HepG2 (cell line): ENCODE measurements around the gene RPS25. TPM values are rescaled to one million over a fixed set of nuclear protein-coding genes. Genes with fewer than 3 reads are reported as not detected.
A peak's percentile ranks its signal among the peaks of the same experiment; 100 is the strongest.

Source experiments
- ELF4 ChIP-seq: sonication (generic); formaldehyde crosslinking; IDR thresholded peaks from 2 replicates; pipeline ENCODE4 v1.5.0; 2020; ENCODE audit warnings: missing genetic modification reagents, mild to moderate bottlenecking, moderate library complexity, borderline replicate concordance
- MEIS2 ChIP-seq: sonication (generic); formaldehyde crosslinking; IDR thresholded peaks from 2 replicates; pipeline ENCODE4 v1.9.0; 2021; ENCODE audit warnings: mild to moderate bottlenecking, missing genetic modification reagents
- NFE2 ChIP-seq: sonication (generic); formaldehyde crosslinking; IDR thresholded peaks from 2 replicates; pipeline ENCODE4 v1.4.0; 2020; ENCODE audit warnings: missing genetic modification reagents
- NFKB2 ChIP-seq: sonication (generic); formaldehyde crosslinking; IDR thresholded peaks from 2 replicates; pipeline ENCODE4 v1.4.0; 2020; ENCODE audit warnings: missing genetic modification reagents, borderline replicate concordance
- POLR2G ChIP-seq: fragments of 200-400 bp; formaldehyde crosslinking; IDR thresholded peaks from 2 replicates; pipeline ENCODE4 v1.6.1; 2018; ENCODE audit warnings: mild to moderate bottlenecking, low read depth, low read length, moderate library complexity
- SIN3B ChIP-seq: fragments of 150-350 bp; IDR thresholded peaks from 2 replicates; pipeline ENCODE4 v1.6.1; 2014; ENCODE audit warnings: low read length
- TBX3 ChIP-seq: fragments of 450-650 bp; IDR thresholded peaks from 2 replicates; pipeline ENCODE4 v1.6.1; 2017; ENCODE audit warnings: antibody characterized with exemption, mild to moderate bottlenecking, inconsistent platforms, borderline replicate concordance
- ZNF567 ChIP-seq: sonication (generic); formaldehyde crosslinking; IDR thresholded peaks from 2 replicates; pipeline ENCODE4 v1.8.1; 2023; ENCODE audit warnings: mild to moderate bottlenecking, missing genetic modification reagents, borderline replicate concordance
- ZSCAN20 ChIP-seq: sonication (generic); formaldehyde crosslinking; IDR thresholded peaks from 2 replicates; pipeline ENCODE4 v1.4.0; 2020; ENCODE audit warnings: missing genetic modification reagents, mild to moderate bottlenecking, borderline replicate concordance
- polyA plus RNA-seq, 8 experiments: library from polyadenylated mRNA; depleted of rRNA in 3 of 8; stranded (reverse) in 7 of 8; unstranded in 1 of 8; fragments of >200 nt; fragmentation: Illumina TruSeq in 4 of 8; extraction: Trizol in 4 of 8; gene quantifications; 2 replicates each; pipeline versions ENCODE4 v1.2.1 to v1.2.3, GENCODE V29; 2011 to 2016; ENCODE audit warnings: low read depth in 4 of 8, missing spikeins in 1 of 8, mixed read lengths in 1 of 8; ENCODE audit not compliant: insufficient read depth in 1 of 8
- total RNA-seq, 5 experiments: library from RNA; depleted of rRNA; stranded (reverse); fragments of >200 nt; fragmentation: Illumina TruSeq; extraction: Trizol; gene quantifications; 2 replicates each; pipeline ENCODE4 v1.2.3, GENCODE V29; 2016; ENCODE audit warnings: low read depth in 1 of 5
- TF ChIP-seq, protein P1 (sequence below): sonication (generic); formaldehyde crosslinking; conservative IDR thresholded peaks from 2 replicates; pipeline ENCODE4 v1.5.0; 2020; ENCODE audit warnings: missing genetic modification reagents
- TF ChIP-seq, protein P2 (sequence below): sonication (generic); formaldehyde crosslinking; conservative IDR thresholded peaks from 2 replicates; pipeline ENCODE4 v1.8.1; 2023; ENCODE audit warnings: missing genetic modification reagents
- TF ChIP-seq, protein P3 (sequence below): sonication (generic); formaldehyde crosslinking; IDR thresholded peaks from 2 replicates; pipeline ENCODE4 v1.5.0; 2020; ENCODE audit warnings: mild to moderate bottlenecking, missing genetic modification reagents
- TF ChIP-seq, protein P4 (sequence below): sonication (generic); formaldehyde crosslinking; conservative IDR thresholded peaks from 2 replicates; pipeline ENCODE4 v1.4.0; 2020; ENCODE audit warnings: missing genetic modification reagents
- TF ChIP-seq, protein P5 (sequence below), 2 experiments: sonication (generic) in 1 of 2; formaldehyde crosslinking in 1 of 2; IDR thresholded peaks; 2 replicates each; pipeline versions ENCODE4 v1.4.0 to v1.6.1; 2018 to 2020; ENCODE audit warnings: missing genetic modification reagents in 2 of 2, borderline replicate concordance in 1 of 2, low read depth in 1 of 2, mild to moderate bottlenecking in 1 of 2, missing biosample characterization in 1 of 2
- TF ChIP-seq, protein P6 (sequence below): sonication (generic); formaldehyde crosslinking; IDR thresholded peaks from 2 replicates; pipeline ENCODE4 v1.5.0; 2020; ENCODE audit warnings: missing genetic modification reagents
- TF ChIP-seq, protein P7 (sequence below): sonication (generic); formaldehyde crosslinking; IDR thresholded peaks from 2 replicates; pipeline ENCODE4 v1.4.0; 2020; ENCODE audit warnings: missing genetic modification reagents

Gene RPS25
- total and polyA plus RNA-seq, 2 of the 13 experiments (the other 11 are each of a cell fraction or from before 2014, with no cell fraction given), result 839 to 1,415 TPM

DNA sequence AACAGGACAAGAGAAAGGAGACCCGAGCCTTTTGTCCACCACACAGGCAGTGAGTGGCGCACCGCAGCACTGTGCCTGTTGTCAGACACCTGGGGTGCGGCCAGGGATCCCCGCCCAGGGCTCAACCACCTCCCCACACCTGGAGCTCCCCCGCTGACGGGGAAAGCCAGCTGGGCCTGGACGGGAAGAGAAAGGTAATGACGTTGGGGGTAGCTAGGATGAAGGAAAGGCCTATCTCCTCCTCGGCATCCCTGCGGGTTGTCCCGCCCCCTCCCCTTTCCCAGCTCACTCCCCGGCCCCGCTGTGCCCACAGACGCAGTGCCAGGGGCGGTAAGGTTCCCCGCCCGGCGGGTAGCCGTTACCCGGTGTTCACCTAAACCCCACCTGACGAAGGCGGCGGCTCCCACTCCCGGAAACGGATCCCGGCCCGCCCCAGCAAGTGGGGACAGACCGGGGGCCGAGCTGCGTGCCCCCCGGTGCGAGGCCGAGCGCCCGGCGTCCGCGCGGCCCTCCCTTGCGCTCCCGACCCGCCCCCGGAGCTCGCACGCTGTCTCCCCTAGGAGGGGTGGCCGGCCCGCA is 38.4 kb upstream of the RPS25 start (continued):
- TF ChIP-seq NFKB2 (CRISPR knock-in tag), result 0 out of 2 replicates have a peak, but pooled peaks have one; percentile 24
- no peak for TF ChIP-seq ZNF567 (CRISPR knock-in tag)
- TF ChIP-seq, protein P1, sequence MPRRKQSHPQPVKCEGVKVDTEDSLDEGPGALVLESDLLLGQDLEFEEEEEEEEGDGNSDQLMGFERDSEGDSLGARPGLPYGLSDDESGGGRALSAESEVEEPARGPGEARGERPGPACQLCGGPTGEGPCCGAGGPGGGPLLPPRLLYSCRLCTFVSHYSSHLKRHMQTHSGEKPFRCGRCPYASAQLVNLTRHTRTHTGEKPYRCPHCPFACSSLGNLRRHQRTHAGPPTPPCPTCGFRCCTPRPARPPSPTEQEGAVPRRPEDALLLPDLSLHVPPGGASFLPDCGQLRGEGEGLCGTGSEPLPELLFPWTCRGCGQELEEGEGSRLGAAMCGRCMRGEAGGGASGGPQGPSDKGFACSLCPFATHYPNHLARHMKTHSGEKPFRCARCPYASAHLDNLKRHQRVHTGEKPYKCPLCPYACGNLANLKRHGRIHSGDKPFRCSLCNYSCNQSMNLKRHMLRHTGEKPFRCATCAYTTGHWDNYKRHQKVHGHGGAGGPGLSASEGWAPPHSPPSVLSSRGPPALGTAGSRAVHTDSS, result no peak
- no peak for TF ChIP-seq POLR2G
- no peak for TF ChIP-seq NFE2
- peak; percentile 31; the same call in 1 of the 2 replicates for TF ChIP-seq ZSCAN20
- TF ChIP-seq, protein P2, sequence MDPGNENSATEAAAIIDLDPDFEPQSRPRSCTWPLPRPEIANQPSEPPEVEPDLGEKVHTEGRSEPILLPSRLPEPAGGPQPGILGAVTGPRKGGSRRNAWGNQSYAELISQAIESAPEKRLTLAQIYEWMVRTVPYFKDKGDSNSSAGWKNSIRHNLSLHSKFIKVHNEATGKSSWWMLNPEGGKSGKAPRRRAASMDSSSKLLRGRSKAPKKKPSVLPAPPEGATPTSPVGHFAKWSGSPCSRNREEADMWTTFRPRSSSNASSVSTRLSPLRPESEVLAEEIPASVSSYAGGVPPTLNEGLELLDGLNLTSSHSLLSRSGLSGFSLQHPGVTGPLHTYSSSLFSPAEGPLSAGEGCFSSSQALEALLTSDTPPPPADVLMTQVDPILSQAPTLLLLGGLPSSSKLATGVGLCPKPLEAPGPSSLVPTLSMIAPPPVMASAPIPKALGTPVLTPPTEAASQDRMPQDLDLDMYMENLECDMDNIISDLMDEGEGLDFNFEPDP, result no peak
- no peak for TF ChIP-seq TBX3
- peak; percentile 55; the same call in 1 of the 2 replicates for TF ChIP-seq MEIS2
- TF ChIP-seq, protein P3, sequence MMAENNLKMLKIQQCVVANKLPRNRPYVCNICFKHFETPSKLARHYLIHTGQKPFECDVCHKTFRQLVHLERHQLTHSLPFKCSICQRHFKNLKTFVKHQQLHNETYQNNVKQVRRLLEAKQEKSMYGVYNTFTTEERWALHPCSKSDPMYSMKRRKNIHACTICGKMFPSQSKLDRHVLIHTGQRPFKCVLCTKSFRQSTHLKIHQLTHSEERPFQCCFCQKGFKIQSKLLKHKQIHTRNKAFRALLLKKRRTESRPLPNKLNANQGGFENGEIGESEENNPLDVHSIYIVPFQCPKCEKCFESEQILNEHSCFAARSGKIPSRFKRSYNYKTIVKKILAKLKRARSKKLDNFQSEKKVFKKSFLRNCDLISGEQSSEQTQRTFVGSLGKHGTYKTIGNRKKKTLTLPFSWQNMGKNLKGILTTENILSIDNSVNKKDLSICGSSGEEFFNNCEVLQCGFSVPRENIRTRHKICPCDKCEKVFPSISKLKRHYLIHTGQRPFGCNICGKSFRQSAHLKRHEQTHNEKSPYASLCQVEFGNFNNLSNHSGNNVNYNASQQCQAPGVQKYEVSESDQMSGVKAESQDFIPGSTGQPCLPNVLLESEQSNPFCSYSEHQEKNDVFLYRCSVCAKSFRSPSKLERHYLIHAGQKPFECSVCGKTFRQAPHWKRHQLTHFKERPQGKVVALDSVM (CRISPR knock-in tag), result no peak
- TF ChIP-seq, protein P4, sequence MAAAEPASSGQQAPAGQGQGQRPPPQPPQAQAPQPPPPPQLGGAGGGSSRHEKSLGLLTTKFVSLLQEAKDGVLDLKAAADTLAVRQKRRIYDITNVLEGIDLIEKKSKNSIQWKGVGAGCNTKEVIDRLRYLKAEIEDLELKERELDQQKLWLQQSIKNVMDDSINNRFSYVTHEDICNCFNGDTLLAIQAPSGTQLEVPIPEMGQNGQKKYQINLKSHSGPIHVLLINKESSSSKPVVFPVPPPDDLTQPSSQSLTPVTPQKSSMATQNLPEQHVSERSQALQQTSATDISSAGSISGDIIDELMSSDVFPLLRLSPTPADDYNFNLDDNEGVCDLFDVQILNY, result no peak
- TF ChIP-seq, protein P5, sequence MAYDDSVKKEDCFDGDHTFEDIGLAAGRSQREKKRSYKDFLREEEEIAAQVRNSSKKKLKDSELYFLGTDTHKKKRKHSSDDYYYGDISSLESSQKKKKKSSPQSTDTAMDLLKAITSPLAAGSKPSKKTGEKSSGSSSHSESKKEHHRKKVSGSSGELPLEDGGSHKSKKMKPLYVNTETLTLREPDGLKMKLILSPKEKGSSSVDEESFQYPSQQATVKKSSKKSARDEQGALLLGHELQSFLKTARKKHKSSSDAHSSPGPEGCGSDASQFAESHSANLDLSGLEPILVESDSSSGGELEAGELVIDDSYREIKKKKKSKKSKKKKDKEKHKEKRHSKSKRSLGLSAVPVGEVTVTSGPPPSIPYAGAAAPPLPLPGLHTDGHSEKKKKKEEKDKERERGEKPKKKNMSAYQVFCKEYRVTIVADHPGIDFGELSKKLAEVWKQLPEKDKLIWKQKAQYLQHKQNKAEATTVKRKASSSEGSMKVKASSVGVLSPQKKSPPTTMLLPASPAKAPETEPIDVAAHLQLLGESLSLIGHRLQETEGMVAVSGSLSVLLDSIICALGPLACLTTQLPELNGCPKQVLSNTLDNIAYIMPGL (CRISPR knock-in tag; IDR thresholded peaks at IDR 0.05; ENCODE audit: borderline replicate concordance in 1 of 2, low read depth in 1 of 2), result 0 out of 4 replicates have a peak, but pooled peaks of 1 of the 2 experiments have one; percentile 12
- TF ChIP-seq, protein P6, sequence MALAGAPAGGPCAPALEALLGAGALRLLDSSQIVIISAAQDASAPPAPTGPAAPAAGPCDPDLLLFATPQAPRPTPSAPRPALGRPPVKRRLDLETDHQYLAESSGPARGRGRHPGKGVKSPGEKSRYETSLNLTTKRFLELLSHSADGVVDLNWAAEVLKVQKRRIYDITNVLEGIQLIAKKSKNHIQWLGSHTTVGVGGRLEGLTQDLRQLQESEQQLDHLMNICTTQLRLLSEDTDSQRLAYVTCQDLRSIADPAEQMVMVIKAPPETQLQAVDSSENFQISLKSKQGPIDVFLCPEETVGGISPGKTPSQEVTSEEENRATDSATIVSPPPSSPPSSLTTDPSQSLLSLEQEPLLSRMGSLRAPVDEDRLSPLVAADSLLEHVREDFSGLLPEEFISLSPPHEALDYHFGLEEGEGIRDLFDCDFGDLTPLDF (CRISPR knock-in tag), result no peak
- TF ChIP-seq ELF4 (CRISPR knock-in tag), result no peak
- TF ChIP-seq, protein P7, sequence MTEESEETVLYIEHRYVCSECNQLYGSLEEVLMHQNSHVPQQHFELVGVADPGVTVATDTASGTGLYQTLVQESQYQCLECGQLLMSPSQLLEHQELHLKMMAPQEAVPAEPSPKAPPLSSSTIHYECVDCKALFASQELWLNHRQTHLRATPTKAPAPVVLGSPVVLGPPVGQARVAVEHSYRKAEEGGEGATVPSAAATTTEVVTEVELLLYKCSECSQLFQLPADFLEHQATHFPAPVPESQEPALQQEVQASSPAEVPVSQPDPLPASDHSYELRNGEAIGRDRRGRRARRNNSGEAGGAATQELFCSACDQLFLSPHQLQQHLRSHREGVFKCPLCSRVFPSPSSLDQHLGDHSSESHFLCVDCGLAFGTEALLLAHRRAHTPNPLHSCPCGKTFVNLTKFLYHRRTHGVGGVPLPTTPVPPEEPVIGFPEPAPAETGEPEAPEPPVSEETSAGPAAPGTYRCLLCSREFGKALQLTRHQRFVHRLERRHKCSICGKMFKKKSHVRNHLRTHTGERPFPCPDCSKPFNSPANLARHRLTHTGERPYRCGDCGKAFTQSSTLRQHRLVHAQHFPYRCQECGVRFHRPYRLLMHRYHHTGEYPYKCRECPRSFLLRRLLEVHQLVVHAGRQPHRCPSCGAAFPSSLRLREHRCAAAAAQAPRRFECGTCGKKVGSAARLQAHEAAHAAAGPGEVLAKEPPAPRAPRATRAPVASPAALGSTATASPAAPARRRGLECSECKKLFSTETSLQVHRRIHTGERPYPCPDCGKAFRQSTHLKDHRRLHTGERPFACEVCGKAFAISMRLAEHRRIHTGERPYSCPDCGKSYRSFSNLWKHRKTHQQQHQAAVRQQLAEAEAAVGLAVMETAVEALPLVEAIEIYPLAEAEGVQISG (CRISPR knock-in tag), result no peak
- TF ChIP-seq SIN3B, result no peak
